Measurements from ENCODE around the gene C1RL. TPM values are rescaled to one million over a fixed set of nuclear protein-coding genes. Genes with fewer than 3 reads are reported as not detected.
A peak's percentile ranks its signal among the peaks of the same experiment; 100 is the strongest.

C1RL gene
- total RNA-seq, 4 donors from 2014 or later, result 39.6 to 261 (median 65.0) TPM

DNA sequence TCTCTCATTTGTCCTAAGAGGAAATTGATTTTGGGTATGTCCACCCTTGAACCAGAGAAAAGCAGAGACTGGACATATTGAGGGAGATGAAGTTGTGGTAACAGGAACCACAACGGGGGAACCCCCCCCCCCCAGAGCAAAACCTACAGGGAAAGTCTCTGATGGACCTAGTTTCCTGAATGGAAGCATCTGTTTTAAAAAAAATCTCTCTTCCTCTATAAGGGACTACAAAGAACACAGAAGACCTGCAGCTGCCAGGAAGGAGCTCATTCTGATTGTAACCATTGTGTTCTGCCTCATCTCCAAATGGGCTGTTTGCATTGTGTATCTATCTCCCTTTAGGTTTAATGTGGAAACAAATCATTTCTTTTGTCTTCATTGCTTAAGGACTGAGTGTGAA is 35.1 kb downstream of the C1RL start:
- TF ChIP-seq, protein P1, sequence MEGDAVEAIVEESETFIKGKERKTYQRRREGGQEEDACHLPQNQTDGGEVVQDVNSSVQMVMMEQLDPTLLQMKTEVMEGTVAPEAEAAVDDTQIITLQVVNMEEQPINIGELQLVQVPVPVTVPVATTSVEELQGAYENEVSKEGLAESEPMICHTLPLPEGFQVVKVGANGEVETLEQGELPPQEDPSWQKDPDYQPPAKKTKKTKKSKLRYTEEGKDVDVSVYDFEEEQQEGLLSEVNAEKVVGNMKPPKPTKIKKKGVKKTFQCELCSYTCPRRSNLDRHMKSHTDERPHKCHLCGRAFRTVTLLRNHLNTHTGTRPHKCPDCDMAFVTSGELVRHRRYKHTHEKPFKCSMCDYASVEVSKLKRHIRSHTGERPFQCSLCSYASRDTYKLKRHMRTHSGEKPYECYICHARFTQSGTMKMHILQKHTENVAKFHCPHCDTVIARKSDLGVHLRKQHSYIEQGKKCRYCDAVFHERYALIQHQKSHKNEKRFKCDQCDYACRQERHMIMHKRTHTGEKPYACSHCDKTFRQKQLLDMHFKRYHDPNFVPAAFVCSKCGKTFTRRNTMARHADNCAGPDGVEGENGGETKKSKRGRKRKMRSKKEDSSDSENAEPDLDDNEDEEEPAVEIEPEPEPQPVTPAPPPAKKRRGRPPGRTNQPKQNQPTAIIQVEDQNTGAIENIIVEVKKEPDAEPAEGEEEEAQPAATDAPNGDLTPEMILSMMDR (IDR thresholded peaks at IDR 0.05), result no peak
- TF ChIP-seq POLR2AphosphoS5 (IDR thresholded peaks at IDR 0.05) (no peak), POLR2A (IDR thresholded peaks at IDR 0.05) (no peak), EP300 (IDR thresholded peaks at IDR 0.05; ENCODE audit: low read depth) (no peak)
- in situ Hi-C loops (cut with MboI; ENCODE audit: low pct_ligation_motif_present in 1 of 4, low pct_unique_long_range_greater_than_20kb in 1 of 4, low sequenced_read_pairs in 3 of 4), result no loop called here
- whole genome bisulfite sequencing, 2 donors (ENCODE audit: low coverage in 1 of 2), result 34 to 38% methylated on average over 1 of the region's 1 CpG

DNA sequence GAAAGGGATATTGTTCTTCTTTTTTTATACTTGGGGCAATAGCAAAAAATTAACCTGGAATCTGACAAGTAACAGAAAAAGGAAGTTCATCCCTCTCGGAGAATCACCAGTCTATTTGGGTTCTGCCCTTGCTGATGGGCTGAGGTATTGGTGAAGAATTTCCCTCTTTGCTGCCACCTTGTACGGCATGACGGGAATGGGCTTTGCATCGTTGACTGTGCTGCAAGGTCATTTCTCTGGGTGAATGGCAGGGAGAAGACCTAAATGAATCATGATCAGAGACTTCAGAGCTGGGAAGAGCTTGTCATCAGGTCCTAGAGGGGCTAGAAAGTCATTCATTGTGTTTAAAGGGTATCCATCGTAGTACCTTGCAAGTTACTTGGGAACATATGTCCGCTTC is 36.5 kb downstream of the C1RL start:
- H3K4me1 ChIP-seq, result peaks cover 0 to 6% (median 0%) of the 10 kb centered on the region in 4 donors
- in situ Hi-C loops (cut with MboI; ENCODE audit: low pct_ligation_motif_present in 1 of 4, low pct_unique_long_range_greater_than_20kb in 1 of 4, low sequenced_read_pairs in 3 of 4), result no loop called here
- TF ChIP-seq EP300 (IDR thresholded peaks at IDR 0.05; ENCODE audit: low read depth), result no peak
- TF ChIP-seq POLR2AphosphoS5 (IDR thresholded peaks at IDR 0.05), result no peak
- TF ChIP-seq, protein P1 (IDR thresholded peaks at IDR 0.05), result no peak
- TF ChIP-seq POLR2A (IDR thresholded peaks at IDR 0.05), result no peak
- no peaks in the 10 kb centered on the region for H3K9me3 ChIP-seq
- intact Hi-C loops (cut with DNase I; ENCODE audit: low total_unique reads), result no loop called here
- H3K36me3 ChIP-seq, result no peaks in the 10 kb centered on the region
- no peak for DNase-seq
- no peak overlapping the region for H3K4me3 ChIP-seq
- H3K27ac ChIP-seq, result no peak overlapping the region
- H3K27me3 ChIP-seq, result no peaks in the 10 kb centered on the region
- WGBS, 2 donors (ENCODE audit: low coverage in 1 of 2), result 79 to 90% methylated on average over 6 of the region's 6 CpGs

More for the DNA sequence above, 35.1 kb downstream of the C1RL start:
- Histone ChIP-seq H3K27ac (no peak overlapping the region), H3K27me3 (no peaks in the 10 kb centered on the region), H3K4me3 (no peak overlapping the region), H3K36me3 (no peaks in the 10 kb centered on the region), H3K4me1 (no peaks in the 10 kb centered on the region), H3K9me3 (no peaks in the 10 kb centered on the region)
- intact Hi-C loops (cut with DNase I; ENCODE audit: low total_unique reads), result no loop called here
- DNase-seq, result no peak

DNA sequence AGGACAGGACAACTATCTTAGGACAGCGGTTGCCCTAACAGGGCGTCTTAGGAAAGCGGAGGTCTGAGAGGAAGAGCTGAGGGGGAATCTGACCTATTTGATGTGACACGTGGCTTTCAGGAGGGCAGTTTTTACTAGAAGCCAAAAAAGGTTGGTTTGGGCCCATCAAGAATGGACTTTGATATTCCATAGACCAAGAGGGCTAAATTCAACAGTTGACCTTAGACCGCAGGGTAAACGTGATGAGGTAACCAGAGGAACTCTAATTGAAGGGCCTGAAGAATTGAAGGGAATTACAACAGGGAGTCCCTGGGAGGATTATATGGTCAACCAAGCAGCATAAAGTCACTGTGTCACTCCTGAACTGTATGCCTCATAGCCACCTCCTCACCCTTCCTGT is 37.0 kb downstream of the C1RL start:
- Histone ChIP-seq H3K9me3 (no peaks in the 10 kb centered on the region), H3K4me1 (peaks cover 0 to 6% (median 0%) of the 10 kb centered on the region in 4 donors), H3K4me3 (no peak overlapping the region), H3K27ac (no peak overlapping the region), H3K36me3 (no peaks in the 10 kb centered on the region), H3K27me3 (no peaks in the 10 kb centered on the region)
- no peak for DNase-seq
- TF ChIP-seq, protein P1 (IDR thresholded peaks at IDR 0.05), result no peak
- TF ChIP-seq POLR2AphosphoS5 (IDR thresholded peaks at IDR 0.05) (no peak), EP300 (IDR thresholded peaks at IDR 0.05; ENCODE audit: low read depth) (no peak), POLR2A (IDR thresholded peaks at IDR 0.05) (no peak)
- intact Hi-C loops (cut with DNase I; ENCODE audit: low total_unique reads), result no loop called here
- 80 to 84% methylated on average over 4 to 6 of the region's 6 CpGs for WGBS, 2 donors (ENCODE audit: low coverage in 1 of 2)
- in situ Hi-C loops (cut with MboI; ENCODE audit: low pct_ligation_motif_present in 1 of 4, low pct_unique_long_range_greater_than_20kb in 1 of 4, low sequenced_read_pairs in 3 of 4), result no loop called here

DNA sequence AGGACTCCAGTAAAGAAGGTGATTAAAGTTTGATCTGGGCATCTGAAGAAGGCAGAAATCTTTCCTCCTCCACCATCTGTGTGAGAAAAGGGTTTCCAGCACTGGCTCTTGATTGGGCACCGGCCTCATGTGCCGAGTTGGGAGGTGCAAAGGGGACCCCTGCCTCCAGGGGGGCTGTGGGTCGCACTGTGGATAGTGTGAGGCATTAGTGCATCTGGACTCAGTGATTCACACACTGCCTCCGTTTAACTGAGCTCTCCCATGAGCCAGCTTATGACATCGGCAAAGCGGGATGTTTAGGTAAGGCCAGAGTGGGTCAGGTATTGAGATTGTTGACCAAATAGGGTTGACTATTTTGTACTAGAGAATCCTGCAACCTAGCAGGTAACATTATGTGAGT is 39.6 kb downstream of the C1RL start:
- peaks cover 0 to 6% (median 0%) of the 10 kb centered on the region in 4 donors for H3K4me1 ChIP-seq
- peak overlapping the region in 3 of 4 donors; percentile 51 to 68 (median 52) for H3K27ac ChIP-seq
- no peaks in the 10 kb centered on the region for H3K36me3 ChIP-seq
- in situ Hi-C loops (cut with MboI; ENCODE audit: low pct_ligation_motif_present in 1 of 4, low pct_unique_long_range_greater_than_20kb in 1 of 4, low sequenced_read_pairs in 3 of 4) (no loop called here), intact Hi-C loops (cut with DNase I; ENCODE audit: low total_unique reads) (no loop called here)
- no peak overlapping the region for H3K4me3 ChIP-seq
- 84% methylated on average over 6 of the region's 6 CpGs; no CpG with 5 or more reads in 1 of the 2 donors for WGBS, 2 donors (ENCODE audit: low coverage in 1 of 2)
- H3K9me3 ChIP-seq, result no peaks in the 10 kb centered on the region
- no peaks in the 10 kb centered on the region for H3K27me3 ChIP-seq
- no peak for TF ChIP-seq POLR2AphosphoS5 (IDR thresholded peaks at IDR 0.05)
- TF ChIP-seq, protein P1 (IDR thresholded peaks at IDR 0.05), result no peak
- no peak for DNase-seq
